ENCODE measurements around the gene CLDN2.

Gene CLDN2

GRCh38 chrX:106927023-106927422 lies 6.8 kb downstream of the CLDN2 start:
- DNase-seq: no peak

- no peak for DNase-seq
These were observed 7.5 kb downstream of the CLDN2 start for GRCh38 chrX:106927700-106928099.

DNA sequence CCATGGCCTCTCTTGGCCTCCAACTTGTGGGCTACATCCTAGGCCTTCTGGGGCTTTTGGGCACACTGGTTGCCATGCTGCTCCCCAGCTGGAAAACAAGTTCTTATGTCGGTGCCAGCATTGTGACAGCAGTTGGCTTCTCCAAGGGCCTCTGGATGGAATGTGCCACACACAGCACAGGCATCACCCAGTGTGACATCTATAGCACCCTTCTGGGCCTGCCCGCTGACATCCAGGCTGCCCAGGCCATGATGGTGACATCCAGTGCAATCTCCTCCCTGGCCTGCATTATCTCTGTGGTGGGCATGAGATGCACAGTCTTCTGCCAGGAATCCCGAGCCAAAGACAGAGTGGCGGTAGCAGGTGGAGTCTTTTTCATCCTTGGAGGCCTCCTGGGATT lies 8.0 kb downstream of the CLDN2 start:
- no peak for DNase-seq

DNA sequence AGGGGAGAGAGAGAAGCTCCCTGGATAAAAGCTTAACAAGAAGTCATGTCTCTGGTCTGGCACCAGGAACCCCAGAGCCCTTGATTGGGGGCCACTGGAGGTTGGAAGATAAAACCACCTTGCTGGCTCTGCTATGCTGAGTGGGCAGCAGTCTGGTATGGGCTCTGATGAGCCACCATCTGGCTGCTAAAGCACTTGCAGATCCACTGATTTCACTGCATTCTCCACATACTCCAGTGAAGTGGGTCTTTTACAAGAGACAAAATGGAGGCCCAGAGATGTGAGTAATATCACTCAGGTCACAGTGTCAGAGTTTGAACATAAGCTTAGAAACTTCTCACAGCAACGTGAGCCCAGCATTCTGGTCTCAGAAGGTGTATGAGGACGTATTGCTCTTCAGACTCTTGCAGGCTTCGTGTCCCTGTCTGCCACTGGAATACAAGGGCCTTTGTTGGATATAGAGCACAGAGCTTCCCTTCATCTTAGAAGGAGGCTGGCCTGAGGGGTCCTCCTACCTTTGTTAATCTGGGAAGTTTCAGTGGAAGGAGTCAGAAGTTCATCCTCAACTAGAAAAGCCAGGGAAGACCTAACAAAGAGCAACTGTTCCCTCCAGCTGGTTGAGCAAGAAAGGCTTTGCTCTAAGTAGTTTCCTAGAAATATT lies 11.8 kb downstream of the CLDN2 start:
- no peak for DNase-seq

GRCh38 chrX:106932492-106932923 lies 12.3 kb downstream of the CLDN2 start:
- DNase-seq: peak; percentile 24

GRCh38 chrX:106932960-106933537 lies 12.8 kb downstream of the CLDN2 start:
- no peak for DNase-seq

DNA sequence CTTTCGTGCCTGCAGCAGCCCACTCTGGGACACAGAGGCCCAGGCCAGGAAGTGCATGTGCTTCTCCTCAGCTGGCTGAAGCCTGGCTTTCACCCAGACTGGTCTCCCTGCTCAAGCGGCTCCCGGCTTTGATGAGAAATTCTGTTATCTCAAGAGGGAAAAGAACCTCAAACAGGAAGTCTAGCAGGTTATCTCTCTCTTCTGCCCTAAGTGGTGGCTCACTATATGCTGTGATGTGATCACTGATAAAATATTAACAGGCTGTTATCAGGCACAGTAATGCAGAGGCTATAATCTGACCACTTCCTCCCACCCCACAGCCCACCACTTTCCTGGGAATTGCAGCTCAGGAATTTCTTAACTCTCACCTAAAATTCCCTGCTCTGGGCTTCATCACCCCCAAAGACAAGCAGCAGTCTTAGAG lies 13.3 kb downstream of the CLDN2 start:
- DNase-seq: no peak

- no peak for DNase-seq
These were observed 15.0 kb downstream of the CLDN2 start for GRCh38 chrX:106935175-106935574.

- DNase-seq: no peak
These were observed 16.0 kb downstream of the CLDN2 start for GRCh38 chrX:106936246-106936645.

GRCh38 chrX:106939566-106939965 lies 19.4 kb downstream of the CLDN2 start:
- DNase-seq: no peak

DNA sequence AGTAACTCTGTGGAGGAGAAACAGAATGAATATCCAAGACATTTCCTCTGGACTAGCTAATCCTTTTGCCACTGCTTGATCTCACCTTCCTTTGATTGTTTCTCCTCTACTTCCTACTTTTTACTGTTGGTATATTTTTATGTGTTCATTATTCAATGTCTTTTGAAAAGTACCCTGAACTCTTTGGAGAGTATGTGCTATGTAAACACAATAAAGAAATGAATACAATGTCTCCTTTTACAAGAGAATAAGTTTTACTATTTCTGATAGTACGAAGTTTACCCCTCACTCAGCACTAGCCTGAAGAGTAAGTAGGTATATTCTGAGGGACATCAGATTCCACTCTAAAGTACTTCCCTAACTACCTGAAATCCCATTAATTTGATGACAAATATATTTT lies 19.9 kb downstream of the CLDN2 start:
- no peak for DNase-seq

DNA sequence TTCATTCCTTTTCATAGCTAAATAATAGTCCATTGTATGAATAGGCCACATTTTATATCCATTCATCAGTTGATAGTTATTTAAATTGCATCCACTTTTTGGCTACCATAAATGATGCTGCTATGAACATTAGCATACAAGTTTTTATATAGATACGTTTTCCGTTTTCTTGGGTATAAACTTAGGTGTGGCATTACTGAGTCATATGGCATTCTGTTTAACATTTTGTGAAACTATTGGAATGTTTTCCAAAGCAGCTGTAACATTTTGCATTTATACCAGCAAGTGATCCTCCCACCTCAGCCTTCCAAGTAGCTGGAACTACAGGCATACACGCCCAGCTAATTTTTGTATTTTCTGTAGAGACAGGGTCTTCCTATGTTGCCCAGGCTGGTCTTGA lies 26.3 kb downstream of the CLDN2 start:
- DNase-seq: no peak

- peak; percentile 16 for DNase-seq
These were observed 28.4 kb downstream of the CLDN2 start for GRCh38 chrX:106948641-106949040.

DNA sequence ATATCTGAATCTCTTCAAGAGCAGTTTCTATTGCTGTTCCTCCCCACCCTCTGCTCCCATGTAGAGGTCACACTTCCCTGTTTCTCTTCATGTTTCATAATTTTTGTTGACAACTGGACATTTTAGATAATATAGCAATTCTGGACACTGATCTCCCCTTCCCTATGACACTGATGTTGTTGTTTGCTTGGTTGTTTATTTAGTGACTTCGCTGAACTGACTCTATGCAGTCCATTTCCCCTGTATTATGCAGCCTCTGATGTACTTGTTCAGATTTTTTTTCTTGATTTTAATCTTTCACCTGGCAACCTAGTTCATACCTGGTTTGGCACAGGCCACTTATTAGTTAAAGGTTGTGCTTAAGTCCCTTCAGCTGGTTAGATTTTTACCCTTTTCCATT lies 29.2 kb downstream of the CLDN2 start:
- no peak for DNase-seq

- DNase-seq: no peak
These were observed 30.2 kb downstream of the CLDN2 start for GRCh38 chrX:106950381-106950780.

DNA sequence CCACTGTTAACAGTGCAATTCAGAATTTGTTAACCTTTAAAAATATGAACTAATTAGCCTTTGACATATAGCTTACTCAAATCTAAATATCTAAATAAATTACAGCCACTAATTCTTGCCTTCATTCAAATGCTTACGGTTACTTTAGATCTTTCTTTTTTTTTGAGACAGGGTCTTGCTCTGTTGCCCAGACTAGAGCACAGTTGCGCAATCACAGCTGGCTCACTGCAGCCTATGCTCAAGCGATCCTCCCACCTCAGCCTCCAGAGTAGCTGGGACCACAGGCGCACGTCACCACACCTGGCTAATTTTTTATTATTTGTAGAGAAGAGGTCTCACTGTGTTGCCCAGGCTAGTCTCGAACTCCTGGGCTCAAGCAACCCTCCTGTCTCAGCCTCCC lies 31.0 kb downstream of the CLDN2 start:
- no peak for DNase-seq

GRCh38 chrX:106952089-106952488 lies 31.9 kb downstream of the CLDN2 start:
- no peak for DNase-seq

DNA sequence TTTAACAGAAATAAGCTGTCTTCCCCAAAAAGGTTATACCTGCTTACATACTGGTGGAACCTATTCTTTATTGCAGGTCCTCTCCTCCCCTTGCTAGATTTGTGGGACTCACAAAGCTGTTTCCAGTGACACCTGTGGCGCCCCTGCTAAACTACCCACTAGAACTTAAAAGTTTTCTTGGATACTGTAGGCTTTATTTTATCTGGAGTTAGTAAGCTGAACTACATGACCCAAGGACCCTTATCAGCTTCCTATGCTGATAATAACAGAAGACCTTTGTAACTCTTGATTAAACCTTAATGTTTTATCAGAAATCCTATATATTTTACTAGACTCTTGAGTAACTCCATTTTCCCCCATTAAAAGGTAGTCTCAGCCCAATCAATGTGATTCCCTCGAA lies 32.3 kb downstream of the CLDN2 start:
- DNase-seq: no peak

DNA sequence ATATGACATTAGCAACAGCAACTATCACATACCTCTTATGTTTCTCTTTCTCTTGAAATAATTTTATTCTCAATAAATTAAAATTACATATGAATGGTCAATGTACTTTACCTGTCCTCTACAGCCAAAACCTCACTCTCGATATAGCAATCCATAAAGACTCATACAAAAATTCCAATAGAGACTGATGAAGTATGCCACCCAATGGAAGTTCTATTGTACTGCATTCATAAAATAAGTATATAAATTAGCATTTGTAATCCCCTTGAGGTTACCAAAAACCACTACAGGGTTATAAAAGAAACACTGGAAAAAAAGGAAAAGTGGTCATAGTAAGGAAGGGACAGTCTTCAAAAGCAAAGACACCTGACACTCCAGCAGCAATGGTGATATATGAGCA lies 32.8 kb downstream of the CLDN2 start:
- peak; percentile 17 for DNase-seq

DNA sequence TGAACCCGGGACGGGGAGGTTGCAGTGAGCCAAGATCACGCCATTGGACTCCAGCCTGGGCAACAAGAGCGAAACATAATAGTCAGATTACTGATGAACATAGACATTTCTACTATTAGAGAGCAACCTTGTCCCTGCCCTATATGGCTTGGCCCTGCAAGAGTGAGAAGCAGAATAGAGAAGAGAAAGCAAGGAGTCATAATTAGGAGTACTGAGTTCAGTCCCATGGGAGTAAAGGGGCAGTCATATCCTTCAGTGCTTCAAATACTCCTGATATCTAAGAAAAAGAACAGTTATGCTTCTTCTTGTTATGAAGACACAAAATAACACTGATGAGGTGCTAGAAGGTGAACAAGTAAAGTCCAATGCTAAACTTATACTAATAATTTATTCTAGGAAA lies 33.8 kb downstream of the CLDN2 start:
- no peak for DNase-seq

DNA sequence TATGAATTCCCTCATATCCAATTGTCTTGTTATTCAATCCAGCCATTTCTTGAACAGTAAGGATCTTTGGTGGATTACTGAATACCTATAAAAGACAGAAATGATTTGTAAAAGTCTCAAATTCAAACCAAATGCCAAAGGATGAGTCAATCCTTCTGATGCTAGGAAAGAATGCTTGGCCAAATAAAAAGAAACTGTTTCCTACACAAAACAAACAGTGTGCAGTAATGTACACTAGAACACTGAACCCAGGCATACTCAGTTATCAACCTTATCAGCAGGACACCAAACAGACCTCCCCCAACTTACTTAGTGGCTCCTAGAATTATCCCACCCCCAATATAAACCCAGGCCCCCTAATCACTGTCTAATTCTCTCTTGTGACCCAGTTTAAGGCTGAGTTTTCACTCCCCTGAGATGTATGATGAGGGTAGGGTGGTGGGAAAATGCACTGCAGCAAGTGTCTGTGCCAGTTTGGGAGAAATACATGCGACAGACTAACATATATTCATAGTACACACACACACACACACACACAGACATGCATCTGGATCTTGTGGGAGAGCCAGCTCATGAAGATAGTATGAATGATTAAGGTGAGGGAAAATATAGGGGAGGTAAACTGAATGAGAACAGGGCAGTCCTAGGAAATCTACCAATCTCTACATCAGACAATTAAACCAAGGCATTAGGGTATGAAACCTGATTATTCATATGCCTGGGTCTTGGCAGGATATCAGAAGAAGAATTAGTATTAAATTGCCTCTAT lies 35.0 kb downstream of the CLDN2 start:
- DNase-seq: peak; percentile 58

DNA sequence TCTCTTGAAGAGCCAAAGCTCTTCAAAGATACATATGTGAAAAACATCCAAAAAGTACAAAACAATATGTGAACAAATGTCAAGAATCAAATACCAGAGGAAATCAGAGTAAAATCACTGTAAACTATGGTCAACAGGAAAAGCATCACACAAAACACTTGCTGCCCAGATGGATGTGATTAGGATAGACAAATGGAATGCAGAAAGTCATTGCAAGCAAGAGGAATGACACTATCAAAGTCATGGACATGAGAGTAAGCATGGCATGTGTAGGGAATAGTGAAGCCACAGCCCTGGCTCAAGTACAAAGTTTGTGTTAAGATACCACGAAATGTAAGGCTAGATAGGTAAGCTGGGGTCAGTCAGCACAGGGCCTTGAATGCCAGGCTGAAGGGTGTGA lies 37.7 kb downstream of the CLDN2 start:
- DNase-seq: peak; percentile 20

DNA sequence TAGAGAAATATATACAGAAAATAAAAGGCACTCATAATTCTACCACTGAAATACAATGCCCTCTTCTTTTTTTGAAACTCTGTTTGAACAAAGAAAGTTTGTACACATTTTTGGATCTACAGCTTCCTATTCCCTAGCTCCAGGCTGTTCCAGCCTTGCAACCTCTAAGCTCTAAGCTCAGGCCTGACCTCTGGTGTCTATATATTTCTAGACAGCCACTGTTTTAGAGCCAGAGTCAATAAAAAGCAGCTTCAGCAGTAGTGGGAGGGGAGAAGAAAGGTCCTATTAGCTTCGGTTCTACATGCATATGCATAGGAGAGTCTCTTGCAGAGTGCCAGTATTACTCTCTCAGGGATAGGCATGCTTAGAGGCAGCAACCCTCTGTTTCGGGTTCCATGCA lies 39.7 kb downstream of the CLDN2 start:
- peak; percentile 12 for DNase-seq

DNA sequence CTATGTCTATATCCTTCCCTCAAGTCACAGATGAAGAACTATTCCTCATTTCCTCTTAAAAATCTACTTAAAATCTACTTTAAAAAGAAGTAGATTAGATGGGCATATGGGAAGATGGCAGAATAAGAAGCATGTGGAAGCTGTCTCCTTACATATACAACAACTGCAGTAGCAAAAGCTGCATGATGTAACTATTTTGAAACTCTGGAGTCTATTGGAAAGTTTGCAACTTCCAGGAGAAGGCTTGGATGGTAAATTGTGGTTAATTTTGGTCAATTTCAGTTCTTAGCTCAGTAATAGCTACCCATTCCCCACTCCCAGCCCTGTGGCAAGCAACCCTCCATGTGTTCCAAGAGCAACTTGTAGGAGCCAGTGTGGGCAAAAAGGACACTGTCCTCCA lies 42.9 kb downstream of the CLDN2 start:
- DNase-seq: no peak
